WTC11 (cell line): ENCODE results near the gene ACP5. TPM values are rescaled to one million over a fixed set of nuclear protein-coding genes. Genes with fewer than 3 reads are reported as not detected.

Experiments used
- ATF1 ChIP-seq: sonication (generic); formaldehyde crosslinking; IDR thresholded peaks from 2 replicates; pipeline ENCODE4 v1.8.1; 2023; ENCODE audit warnings: mild to moderate bottlenecking, moderate library complexity, missing genetic modification reagents
- CBFB ChIP-seq: sonication (generic); formaldehyde crosslinking; IDR thresholded peaks from 2 replicates; pipeline ENCODE4 v1.8.1; 2022; ENCODE audit warnings: mild to moderate bottlenecking, low read depth, missing genetic modification reagents
- CREB1 ChIP-seq: sonication (generic); formaldehyde crosslinking; IDR thresholded peaks from 2 replicates; pipeline ENCODE4 v1.8.0; 2023; ENCODE audit warnings: mild to moderate bottlenecking, missing genetic modification reagents
- CTCF ChIP-seq: fragments of 200-600 bp; IDR thresholded peaks from 2 replicates; pipeline ENCODE4 v1.8.0; 2022; ENCODE audit warnings: antibody characterized with exemption
- E2F4 ChIP-seq: sonication (generic); formaldehyde crosslinking; IDR thresholded peaks from 2 replicates; pipeline ENCODE4 v1.8.1; 2022; ENCODE audit warnings: low read depth, mild to moderate bottlenecking, moderate library complexity, missing genetic modification reagents, borderline replicate concordance
- FOXP1 ChIP-seq: sonication (generic); formaldehyde crosslinking; IDR thresholded peaks from 2 replicates; pipeline ENCODE4 v1.8.0; 2022; ENCODE audit warnings: missing genetic modification reagents, mild to moderate bottlenecking, moderate library complexity, borderline replicate concordance
- GTF2I ChIP-seq: fragments of 250-450 bp; sonication (Bioruptor Pico); conservative IDR thresholded peaks from 2 replicates; pipeline ENCODE4 v1.4.0; 2021; ENCODE audit warnings: mild to moderate bottlenecking
- NFYB ChIP-seq: sonication (generic); formaldehyde crosslinking; conservative IDR thresholded peaks from 2 replicates; pipeline ENCODE4 v1.8.0; 2022; ENCODE audit warnings: low read depth, missing genetic modification reagents
- NR3C1 ChIP-seq: sonication (generic); formaldehyde crosslinking; conservative IDR thresholded peaks from 2 replicates; pipeline ENCODE4 v1.8.1; 2023; ENCODE audit warnings: low read depth, mild to moderate bottlenecking, missing genetic modification reagents
- SOX15 ChIP-seq: fragments of 250-450 bp; sonication (Bioruptor Pico); IDR thresholded peaks from 2 replicates; pipeline ENCODE4 v1.9.0; 2021; ENCODE audit warnings: mild to moderate bottlenecking
- TEAD4 ChIP-seq: sonication (generic); formaldehyde crosslinking; IDR thresholded peaks from 2 replicates; pipeline ENCODE4 v1.8.0; 2022; ENCODE audit warnings: mild to moderate bottlenecking, missing genetic modification reagents
- TP53 ChIP-seq: sonication (generic); formaldehyde crosslinking; IDR thresholded peaks from 2 replicates; pipeline ENCODE4 v1.8.1; 2023; ENCODE audit warnings: mild to moderate bottlenecking, missing genetic modification reagents
- ZMAT4 ChIP-seq: fragments of 250-450 bp; sonication (Bioruptor Pico); IDR thresholded peaks from 2 replicates; pipeline ENCODE4 v1.9.0; 2021; ENCODE audit warnings: mild to moderate bottlenecking
- ZNF232 ChIP-seq: sonication (generic); formaldehyde crosslinking; IDR thresholded peaks from 2 replicates; pipeline ENCODE4 v1.8.0; 2022; ENCODE audit warnings: mild to moderate bottlenecking, missing genetic modification reagents
- ZNF317 ChIP-seq: sonication (generic); formaldehyde crosslinking; IDR thresholded peaks from 2 replicates; pipeline ENCODE4 v1.8.1; 2023; ENCODE audit warnings: low read depth, mild to moderate bottlenecking, moderate library complexity, missing genetic modification reagents, borderline replicate concordance
- ZNF423 ChIP-seq: fragments of 250-450 bp; sonication (Bioruptor Pico); IDR thresholded peaks from 2 replicates; pipeline ENCODE4 v2.1.2; 2022; ENCODE audit warnings: mild to moderate bottlenecking, moderate library complexity
- ZNF671 ChIP-seq: fragments of 250-450 bp; sonication (Bioruptor Pico); IDR thresholded peaks from 2 replicates; pipeline ENCODE4 v1.8.0; 2021; ENCODE audit warnings: mild to moderate bottlenecking
- ZSCAN18 ChIP-seq: fragments of 250-450 bp; sonication (Bioruptor Pico); IDR thresholded peaks from 2 replicates; pipeline ENCODE4 v2.1.2; 2022; ENCODE audit warnings: mild to moderate bottlenecking, moderate library complexity
- total RNA-seq: library from RNA; stranded (reverse); gene quantifications from 3 replicates; pipeline ENCODE4 v1.2.3, GENCODE V29; 2021
- TF ChIP-seq, protein P1 (sequence below): sonication (generic); formaldehyde crosslinking; IDR thresholded peaks from 2 replicates; pipeline ENCODE4 v1.8.0; 2022; ENCODE audit warnings: missing genetic modification reagents
- TF ChIP-seq, protein P2 (sequence below): sonication (generic); formaldehyde crosslinking; IDR thresholded peaks from 2 replicates; pipeline ENCODE4 v1.8.0; 2022; ENCODE audit warnings: mild to moderate bottlenecking, missing genetic modification reagents
- TF ChIP-seq, protein P3 (sequence below): sonication (generic); formaldehyde crosslinking; IDR thresholded peaks from 2 replicates; pipeline ENCODE4 v1.8.1; 2023; ENCODE audit warnings: mild to moderate bottlenecking, missing genetic modification reagents
- TF ChIP-seq, protein P4 (sequence below): sonication (generic); formaldehyde crosslinking; IDR thresholded peaks from 2 replicates; pipeline ENCODE4 v1.8.1; 2022; ENCODE audit warnings: mild to moderate bottlenecking, missing genetic modification reagents, moderate library complexity, borderline replicate concordance
- TF ChIP-seq, protein P5 (sequence below): sonication (generic); formaldehyde crosslinking; IDR thresholded peaks from 2 replicates; pipeline ENCODE4 v1.8.1; 2022; ENCODE audit warnings: missing genetic modification reagents, borderline replicate concordance

ACP5 gene
- total RNA-seq, 1 experiment from 2014 or later, result 8.6 TPM

- TF ChIP-seq, protein P1, sequence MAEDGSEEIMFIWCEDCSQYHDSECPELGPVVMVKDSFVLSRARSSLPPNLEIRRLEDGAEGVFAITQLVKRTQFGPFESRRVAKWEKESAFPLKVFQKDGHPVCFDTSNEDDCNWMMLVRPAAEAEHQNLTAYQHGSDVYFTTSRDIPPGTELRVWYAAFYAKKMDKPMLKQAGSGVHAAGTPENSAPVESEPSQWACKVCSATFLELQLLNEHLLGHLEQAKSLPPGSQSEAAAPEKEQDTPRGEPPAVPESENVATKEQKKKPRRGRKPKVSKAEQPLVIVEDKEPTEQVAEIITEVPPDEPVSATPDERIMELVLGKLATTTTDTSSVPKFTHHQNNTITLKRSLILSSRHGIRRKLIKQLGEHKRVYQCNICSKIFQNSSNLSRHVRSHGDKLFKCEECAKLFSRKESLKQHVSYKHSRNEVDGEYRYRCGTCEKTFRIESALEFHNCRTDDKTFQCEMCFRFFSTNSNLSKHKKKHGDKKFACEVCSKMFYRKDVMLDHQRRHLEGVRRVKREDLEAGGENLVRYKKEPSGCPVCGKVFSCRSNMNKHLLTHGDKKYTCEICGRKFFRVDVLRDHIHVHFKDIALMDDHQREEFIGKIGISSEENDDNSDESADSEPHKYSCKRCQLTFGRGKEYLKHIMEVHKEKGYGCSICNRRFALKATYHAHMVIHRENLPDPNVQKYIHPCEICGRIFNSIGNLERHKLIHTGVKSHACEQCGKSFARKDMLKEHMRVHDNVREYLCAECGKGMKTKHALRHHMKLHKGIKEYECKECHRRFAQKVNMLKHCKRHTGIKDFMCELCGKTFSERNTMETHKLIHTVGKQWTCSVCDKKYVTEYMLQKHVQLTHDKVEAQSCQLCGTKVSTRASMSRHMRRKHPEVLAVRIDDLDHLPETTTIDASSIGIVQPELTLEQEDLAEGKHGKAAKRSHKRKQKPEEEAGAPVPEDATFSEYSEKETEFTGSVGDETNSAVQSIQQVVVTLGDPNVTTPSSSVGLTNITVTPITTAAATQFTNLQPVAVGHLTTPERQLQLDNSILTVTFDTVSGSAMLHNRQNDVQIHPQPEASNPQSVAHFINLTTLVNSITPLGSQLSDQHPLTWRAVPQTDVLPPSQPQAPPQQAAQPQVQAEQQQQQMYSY (CRISPR knock-in tag), result no peak
- TF ChIP-seq ATF1 (no peak), GTF2I (CRISPR knock-in tag) (no peak), ZMAT4 (CRISPR knock-in tag) (no peak), CTCF (no peak), NR3C1 (CRISPR knock-in tag) (no peak), TEAD4 (CRISPR knock-in tag) (0 out of 2 replicates have a peak, but pooled peaks have one; percentile 17), CBFB (CRISPR knock-in tag) (no peak), ZSCAN18 (no peak), E2F4 (CRISPR knock-in tag) (no peak), ZNF671 (no peak), ZNF317 (CRISPR knock-in tag) (0 out of 2 replicates have a peak, but pooled peaks have one; percentile 42), CREB1 (CRISPR knock-in tag) (no peak), ZNF232 (peak; percentile 77), NFYB (CRISPR knock-in tag) (peak; percentile 81), SOX15 (CRISPR knock-in tag) (no peak), TP53 (CRISPR knock-in tag) (no peak), FOXP1 (no peak), ZNF423 (no peak)
- TF ChIP-seq, protein P2, sequence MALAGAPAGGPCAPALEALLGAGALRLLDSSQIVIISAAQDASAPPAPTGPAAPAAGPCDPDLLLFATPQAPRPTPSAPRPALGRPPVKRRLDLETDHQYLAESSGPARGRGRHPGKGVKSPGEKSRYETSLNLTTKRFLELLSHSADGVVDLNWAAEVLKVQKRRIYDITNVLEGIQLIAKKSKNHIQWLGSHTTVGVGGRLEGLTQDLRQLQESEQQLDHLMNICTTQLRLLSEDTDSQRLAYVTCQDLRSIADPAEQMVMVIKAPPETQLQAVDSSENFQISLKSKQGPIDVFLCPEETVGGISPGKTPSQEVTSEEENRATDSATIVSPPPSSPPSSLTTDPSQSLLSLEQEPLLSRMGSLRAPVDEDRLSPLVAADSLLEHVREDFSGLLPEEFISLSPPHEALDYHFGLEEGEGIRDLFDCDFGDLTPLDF (CRISPR knock-in tag), result no peak
- TF ChIP-seq, protein P3, sequence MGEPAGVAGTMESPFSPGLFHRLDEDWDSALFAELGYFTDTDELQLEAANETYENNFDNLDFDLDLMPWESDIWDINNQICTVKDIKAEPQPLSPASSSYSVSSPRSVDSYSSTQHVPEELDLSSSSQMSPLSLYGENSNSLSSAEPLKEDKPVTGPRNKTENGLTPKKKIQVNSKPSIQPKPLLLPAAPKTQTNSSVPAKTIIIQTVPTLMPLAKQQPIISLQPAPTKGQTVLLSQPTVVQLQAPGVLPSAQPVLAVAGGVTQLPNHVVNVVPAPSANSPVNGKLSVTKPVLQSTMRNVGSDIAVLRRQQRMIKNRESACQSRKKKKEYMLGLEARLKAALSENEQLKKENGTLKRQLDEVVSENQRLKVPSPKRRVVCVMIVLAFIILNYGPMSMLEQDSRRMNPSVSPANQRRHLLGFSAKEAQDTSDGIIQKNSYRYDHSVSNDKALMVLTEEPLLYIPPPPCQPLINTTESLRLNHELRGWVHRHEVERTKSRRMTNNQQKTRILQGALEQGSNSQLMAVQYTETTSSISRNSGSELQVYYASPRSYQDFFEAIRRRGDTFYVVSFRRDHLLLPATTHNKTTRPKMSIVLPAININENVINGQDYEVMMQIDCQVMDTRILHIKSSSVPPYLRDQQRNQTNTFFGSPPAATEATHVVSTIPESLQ (CRISPR knock-in tag), result no peak
- TF ChIP-seq, protein P4, sequence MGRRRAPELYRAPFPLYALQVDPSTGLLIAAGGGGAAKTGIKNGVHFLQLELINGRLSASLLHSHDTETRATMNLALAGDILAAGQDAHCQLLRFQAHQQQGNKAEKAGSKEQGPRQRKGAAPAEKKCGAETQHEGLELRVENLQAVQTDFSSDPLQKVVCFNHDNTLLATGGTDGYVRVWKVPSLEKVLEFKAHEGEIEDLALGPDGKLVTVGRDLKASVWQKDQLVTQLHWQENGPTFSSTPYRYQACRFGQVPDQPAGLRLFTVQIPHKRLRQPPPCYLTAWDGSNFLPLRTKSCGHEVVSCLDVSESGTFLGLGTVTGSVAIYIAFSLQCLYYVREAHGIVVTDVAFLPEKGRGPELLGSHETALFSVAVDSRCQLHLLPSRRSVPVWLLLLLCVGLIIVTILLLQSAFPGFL (CRISPR knock-in tag), result no peak
- TF ChIP-seq, protein P5, sequence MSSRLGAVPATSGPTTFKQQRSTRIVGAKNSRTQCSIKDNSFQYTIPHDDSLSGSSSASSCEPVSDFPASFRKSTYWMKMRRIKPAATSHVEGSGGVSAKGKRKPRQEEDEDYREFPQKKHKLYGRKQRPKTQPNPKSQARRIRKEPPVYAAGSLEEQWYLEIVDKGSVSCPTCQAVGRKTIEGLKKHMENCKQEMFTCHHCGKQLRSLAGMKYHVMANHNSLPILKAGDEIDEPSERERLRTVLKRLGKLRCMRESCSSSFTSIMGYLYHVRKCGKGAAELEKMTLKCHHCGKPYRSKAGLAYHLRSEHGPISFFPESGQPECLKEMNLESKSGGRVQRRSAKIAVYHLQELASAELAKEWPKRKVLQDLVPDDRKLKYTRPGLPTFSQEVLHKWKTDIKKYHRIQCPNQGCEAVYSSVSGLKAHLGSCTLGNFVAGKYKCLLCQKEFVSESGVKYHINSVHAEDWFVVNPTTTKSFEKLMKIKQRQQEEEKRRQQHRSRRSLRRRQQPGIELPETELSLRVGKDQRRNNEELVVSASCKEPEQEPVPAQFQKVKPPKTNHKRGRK (CRISPR knock-in tag), result no peak
These were observed 20.0 kb upstream of the ACP5 start, which contains the start of gene ZNF627 (continued) for GRCh38 chr19:11597202-11598102.
